Peyer's patch (tissue), 4 donors: ENCODE data around the gene CCDC124.

ENCODE experiments used
- CTCF ChIP-seq, 6 experiments: fragments of 450-650 bp in 4 of 6; fragments of 200-600 bp in 2 of 6; sonication (generic) in 1 of 6; IDR thresholded peaks; one replicate each; pipeline ENCODE4 v1.5.1; 2017 to 2019; ENCODE audit warnings: antibody characterized with exemption in 6 of 6, mild to moderate bottlenecking in 3 of 6, moderate library complexity in 1 of 6
- POLR2A ChIP-seq, 2 donors: fragments of 450-650 bp; IDR thresholded peaks; one replicate each; pipeline ENCODE4 v1.5.1; 2017; ENCODE audit warnings: antibody characterized with exemption in 2 of 2, mild to moderate bottlenecking in 2 of 2, moderate library complexity in 2 of 2

- TF ChIP-seq CTCF (IDR thresholded peaks at IDR 0.05) (no peak), POLR2A (IDR thresholded peaks at IDR 0.05) (no peak)
Measured at GRCh38 chr19:17948931-17949930, 16.4 kb downstream of the CCDC124 start.
